AG09309 (cell line): ENCODE results near the gene RGS12.

Experiments
- DNase-seq: peaks from one replicate; pipeline ENCODE4 v3.0.0-alpha.2; 2010; ENCODE audit warnings: low read depth
- H3K4me3 ChIP-seq: 2 replicates; pipeline ENCODE4 v1.5.1; 2011; ENCODE audit warnings: mild to moderate bottlenecking, low read depth, low read length, moderate library complexity; ENCODE audit not compliant: control insufficient read depth
- CTCF ChIP-seq: IDR thresholded peaks from 2 replicates; pipeline ENCODE4 v1.5.1; 2011; ENCODE audit warnings: mild to moderate bottlenecking, low read depth, low read length, inconsistent platforms; ENCODE audit not compliant: insufficient read depth, control insufficient read depth; ENCODE audit errors: missing control alignments

RGS12 gene

GRCh38 chr4:3307060-3307459 lies 14.2 kb downstream of the RGS12 start:
- TF ChIP-seq CTCF, result no peak
- H3K4me3 ChIP-seq, result no peak overlapping the region
- no peak for DNase-seq

GRCh38 chr4:3307486-3307885 lies 14.7 kb downstream of the RGS12 start:
- no peak for DNase-seq
- TF ChIP-seq CTCF, result no peak
- H3K4me3 ChIP-seq, result no peak overlapping the region

- DNase-seq, result no peak
- H3K4me3 ChIP-seq, result no peak overlapping the region
- no peak for TF ChIP-seq CTCF
These were observed 15.2 kb downstream of the RGS12 start for GRCh38 chr4:3307891-3308575.

GRCh38 chr4:3308691-3309090 lies 15.9 kb downstream of the RGS12 start:
- no peak for DNase-seq
- no peak for TF ChIP-seq CTCF

GRCh38 chr4:3310301-3311094 lies 17.7 kb downstream of the RGS12 start:
- no peak for DNase-seq
- no peak overlapping the region for H3K4me3 ChIP-seq
- TF ChIP-seq CTCF, result no peak

More at GRCh38 chr4:3308691-3309090, 15.9 kb downstream of the RGS12 start:
- H3K4me3 ChIP-seq, result no peak overlapping the region

- DNase-seq, result no peak
- no peak overlapping the region for H3K4me3 ChIP-seq
- no peak for TF ChIP-seq CTCF
These were observed 18.2 kb downstream of the RGS12 start for GRCh38 chr4:3311095-3311372.
